Hepatocyte (in vitro differentiated cells): Measurements from ENCODE around the gene ARHGAP30.

ENCODE experiments used
- EZH2 ChIP-seq: fragments of 200-600 bp; sonication (generic); IDR thresholded peaks from 2 replicates; pipeline ENCODE4 v1.6.1; 2016; ENCODE audit warnings: antibody characterized with exemption, mild to moderate bottlenecking, borderline replicate concordance
- EZH2phosphoT487 ChIP-seq: fragments of 200-600 bp; sonication (generic); IDR thresholded peaks from one replicate; pipeline ENCODE4 v1.6.1; 2018; ENCODE audit warnings: antibody characterized with exemption, mild to moderate bottlenecking, low read depth, moderate library complexity; ENCODE audit not compliant: unreplicated experiment, severe bottlenecking
- TF ChIP-seq, protein P1 (sequence below): fragments of 200-600 bp; sonication (generic); IDR thresholded peaks from 2 replicates; pipeline ENCODE4 v1.5.1; 2016; ENCODE audit warnings: antibody characterized with exemption, mild to moderate bottlenecking; ENCODE audit not compliant: poor library complexity

DNA sequence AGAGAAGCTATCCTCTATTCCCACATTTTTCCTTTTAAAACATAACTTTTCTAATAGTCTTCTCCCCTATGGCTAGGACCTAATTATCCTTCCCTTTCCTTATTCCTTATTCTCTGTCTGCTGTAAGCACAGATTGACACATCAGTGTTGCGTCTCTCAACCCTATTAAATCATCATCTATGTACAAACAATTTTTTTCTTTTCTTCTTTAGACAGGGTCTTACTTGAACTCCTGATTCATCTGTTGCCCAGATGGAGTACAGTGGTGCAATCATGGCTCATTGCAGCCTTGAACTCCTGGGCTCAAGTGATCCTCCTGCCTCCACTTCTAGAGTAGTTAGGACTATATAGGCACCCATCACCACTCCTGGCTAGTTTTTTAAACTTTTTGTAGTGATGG is 36.7 kb upstream of the ARHGAP30 start:
- TF ChIP-seq, protein P1, sequence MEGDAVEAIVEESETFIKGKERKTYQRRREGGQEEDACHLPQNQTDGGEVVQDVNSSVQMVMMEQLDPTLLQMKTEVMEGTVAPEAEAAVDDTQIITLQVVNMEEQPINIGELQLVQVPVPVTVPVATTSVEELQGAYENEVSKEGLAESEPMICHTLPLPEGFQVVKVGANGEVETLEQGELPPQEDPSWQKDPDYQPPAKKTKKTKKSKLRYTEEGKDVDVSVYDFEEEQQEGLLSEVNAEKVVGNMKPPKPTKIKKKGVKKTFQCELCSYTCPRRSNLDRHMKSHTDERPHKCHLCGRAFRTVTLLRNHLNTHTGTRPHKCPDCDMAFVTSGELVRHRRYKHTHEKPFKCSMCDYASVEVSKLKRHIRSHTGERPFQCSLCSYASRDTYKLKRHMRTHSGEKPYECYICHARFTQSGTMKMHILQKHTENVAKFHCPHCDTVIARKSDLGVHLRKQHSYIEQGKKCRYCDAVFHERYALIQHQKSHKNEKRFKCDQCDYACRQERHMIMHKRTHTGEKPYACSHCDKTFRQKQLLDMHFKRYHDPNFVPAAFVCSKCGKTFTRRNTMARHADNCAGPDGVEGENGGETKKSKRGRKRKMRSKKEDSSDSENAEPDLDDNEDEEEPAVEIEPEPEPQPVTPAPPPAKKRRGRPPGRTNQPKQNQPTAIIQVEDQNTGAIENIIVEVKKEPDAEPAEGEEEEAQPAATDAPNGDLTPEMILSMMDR: no peak
- TF ChIP-seq EZH2 (no peak), EZH2phosphoT487 (no peak)
